K562 (cell line): ENCODE measurements around the gene ADAM22.

Experiments
- CBX5 ChIP-seq: IDR thresholded peaks from 2 replicates; pipeline ENCODE4 v1.6.1; 2014; ENCODE audit warnings: low read depth, borderline replicate concordance
- CTCF ChIP-seq, 3 experiments: IDR thresholded peaks in 2 of 3; conservative IDR thresholded peaks in 1 of 3; 2 replicates each; pipeline ENCODE4 v1.5.1; 2011 to 2012; ENCODE audit warnings: low read length in 3 of 3, mild to moderate bottlenecking in 3 of 3, control low read depth in 2 of 3, improper control_type of control experiment in 1 of 3, inconsistent platforms in 1 of 3, low read depth in 1 of 3, mixed read lengths in 1 of 3, moderate library complexity in 1 of 3; ENCODE audit not compliant: insufficient read depth in 2 of 3
- SP1 ChIP-seq: sonication (generic); formaldehyde crosslinking; IDR thresholded peaks from 2 replicates; pipeline ENCODE4 v1.8.1; 2022; ENCODE audit warnings: mild to moderate bottlenecking, missing genetic modification reagents
- SRSF1 ChIP-seq: fragments of 200-400 bp; formaldehyde crosslinking; IDR thresholded peaks from 2 replicates; pipeline ENCODE4 v1.6.1; 2017; ENCODE audit warnings: mild to moderate bottlenecking, low read depth, low read length, moderate library complexity
- UBTF ChIP-seq, 2 experiments: IDR thresholded peaks; 2 replicates each; pipeline ENCODE4 v1.6.1; 2012; ENCODE audit warnings: improper control_type of control experiment in 2 of 2, low read depth in 2 of 2, low read length in 2 of 2, borderline replicate concordance in 1 of 2
- ZC3H11A ChIP-seq: IDR thresholded peaks from 2 replicates; pipeline ENCODE4 v1.6.1; 2012; ENCODE audit warnings: low read depth, low read length, improper control_type of control experiment
- ZFP1 ChIP-seq: fragments of 450-650 bp; formaldehyde crosslinking; IDR thresholded peaks from 2 replicates; pipeline ENCODE4 v1.4.0; 2020; ENCODE audit warnings: mild to moderate bottlenecking, mixed read lengths
- ZNF347 ChIP-seq: fragments of 450-650 bp; formaldehyde crosslinking; IDR thresholded peaks from 2 replicates; pipeline ENCODE4 v1.4.0; 2020; ENCODE audit warnings: low read depth, mild to moderate bottlenecking, moderate library complexity

- TF ChIP-seq ZFP1 (CRISPR knock-in tag) (no peak), ZNF347 (CRISPR knock-in tag) (no peak), ZC3H11A (no peak), SP1 (CRISPR knock-in tag) (no peak), CTCF (IDR thresholded peaks at IDR 0.05 in 2 of 3, conservative IDR thresholded peaks at IDR 0.05 in 1 of 3; ENCODE audit: insufficient read depth in 2 of 3, low read depth in 1 of 3, low read length in 3 of 3) (no peak), SRSF1 (no peak), UBTF (IDR thresholded peaks at IDR 0.05; ENCODE audit: borderline replicate concordance in 1 of 2, low read depth in 2 of 2, low read length in 2 of 2) (no peak), CBX5 (no peak)
Measured at GRCh38 chr7:88014581-88014980, 80.5 kb downstream of the ADAM22 start.
